Astrocyte of the spinal cord (primary cell): Measurements from ENCODE around the gene SLC1A7.

Experiments used
- DNase-seq: peaks from one replicate; pipeline ENCODE4 v3.0.0; 2011; ENCODE audit warnings: low read depth, low spot score
- H3K4me3 ChIP-seq: 2 replicates; pipeline ENCODE4 v1.5.1; 2011; ENCODE audit warnings: low read depth, mild to moderate bottlenecking, low read length, moderate library complexity
- CTCF ChIP-seq: IDR thresholded peaks from 2 replicates; pipeline ENCODE4 v1.5.1; 2012; ENCODE audit warnings: low read depth, mild to moderate bottlenecking, low read length, inconsistent platforms
- in situ Hi-C: cut with HindIII; loops from 2 replicates; pipeline ENCODE4 v1.10.0; 2017; ENCODE audit warnings: low sequenced_read_pairs

Gene SLC1A7

GRCh38 chr1:53111073-53111556 lies 31.3 kb downstream of the SLC1A7 start:
- no peak for TF ChIP-seq CTCF
- DNase-seq, result no peak
- H3K4me3 ChIP-seq, result no peak overlapping the region
- in situ Hi-C loops, result no loop called here

- no peak for TF ChIP-seq CTCF
- in situ Hi-C loops, result no loop called here
- no peak overlapping the region for H3K4me3 ChIP-seq
- peak; percentile 37 for DNase-seq
Measured at GRCh38 chr1:53110370-53111072, 31.9 kb downstream of the SLC1A7 start.

- in situ Hi-C loops, result no loop called here
Measured at GRCh38 chr1:53108646-53109580, 33.5 kb downstream of the SLC1A7 start.

GRCh38 chr1:53107570-53108322 lies 34.7 kb downstream of the SLC1A7 start:
- in situ Hi-C loops, result no loop called here
- no peak for TF ChIP-seq CTCF

More at GRCh38 chr1:53108646-53109580, 33.5 kb downstream of the SLC1A7 start:
- TF ChIP-seq CTCF, result no peak
- DNase-seq, result no peak
- no peak overlapping the region for H3K4me3 ChIP-seq

GRCh38 chr1:53107090-53107489 lies 35.3 kb downstream of the SLC1A7 start:
- in situ Hi-C loops, result no loop called here
- no peak for DNase-seq
- TF ChIP-seq CTCF, result no peak
- no peak overlapping the region for H3K4me3 ChIP-seq

More at GRCh38 chr1:53107570-53108322, 34.7 kb downstream of the SLC1A7 start:
- no peak overlapping the region for H3K4me3 ChIP-seq
- peak; percentile 67 for DNase-seq
